ENCODE results near the gene PAIP1.
"Not testable (repeated sequence)": the region's sequence is repeated elsewhere in the genome, so short reads cannot be mapped to it uniquely, and the experiment has no call there.

PAIP1 gene, protein sequence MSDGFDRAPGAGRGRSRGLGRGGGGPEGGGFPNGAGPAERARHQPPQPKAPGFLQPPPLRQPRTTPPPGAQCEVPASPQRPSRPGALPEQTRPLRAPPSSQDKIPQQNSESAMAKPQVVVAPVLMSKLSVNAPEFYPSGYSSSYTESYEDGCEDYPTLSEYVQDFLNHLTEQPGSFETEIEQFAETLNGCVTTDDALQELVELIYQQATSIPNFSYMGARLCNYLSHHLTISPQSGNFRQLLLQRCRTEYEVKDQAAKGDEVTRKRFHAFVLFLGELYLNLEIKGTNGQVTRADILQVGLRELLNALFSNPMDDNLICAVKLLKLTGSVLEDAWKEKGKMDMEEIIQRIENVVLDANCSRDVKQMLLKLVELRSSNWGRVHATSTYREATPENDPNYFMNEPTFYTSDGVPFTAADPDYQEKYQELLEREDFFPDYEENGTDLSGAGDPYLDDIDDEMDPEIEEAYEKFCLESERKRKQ

DNA sequence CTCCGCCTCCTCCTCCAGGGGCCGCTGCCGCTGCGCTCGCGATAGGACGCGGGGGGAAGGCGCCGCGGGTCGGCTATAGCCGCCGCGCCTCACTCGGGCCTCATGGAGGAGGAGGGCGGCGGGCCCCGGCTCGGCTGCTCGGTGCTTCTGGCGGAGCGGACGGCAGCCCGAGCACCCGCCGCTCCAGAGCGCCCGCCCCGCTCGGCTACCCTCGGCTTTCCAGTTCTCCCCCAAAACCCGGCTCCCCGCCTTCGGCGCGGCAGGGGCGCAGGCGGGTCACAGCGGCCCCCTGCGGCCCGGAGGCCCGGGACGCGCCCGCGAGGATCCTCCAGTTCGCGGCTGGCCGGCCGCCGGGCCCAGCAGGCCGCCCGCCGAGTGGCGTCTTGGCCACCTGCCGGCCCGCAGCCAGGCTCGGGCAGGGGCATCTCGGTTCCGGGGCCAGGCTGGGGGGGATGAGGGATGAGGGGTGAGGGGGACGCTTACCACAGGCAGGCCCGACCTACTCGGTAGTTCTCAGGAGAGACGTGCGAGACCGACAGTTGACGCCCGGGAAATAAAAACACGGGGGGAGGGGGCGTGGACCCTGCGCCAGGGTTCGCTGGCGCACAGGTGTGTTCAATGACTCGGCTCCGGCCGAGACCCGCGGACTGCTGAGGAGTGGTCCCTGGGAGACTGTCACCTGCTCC is at the start of gene PAIP1:
Gene PAIP1, minus strand, starts transcription at position 221 of the 686 bp plus-strand sequence. CDS start 231 bp downstream, outside the sequence.
- peak in 13 of 14 donors; percentile 20 to 90 (median 80) for DNase-seq

- DNase-seq: no peak
Measured at GRCh38 chr5:43606351-43606750, 49.5 kb upstream of the PAIP1 start.

- DNase-seq: no peak
Measured at GRCh38 chr5:43604699-43605098, 47.8 kb upstream of the PAIP1 start.

DNA sequence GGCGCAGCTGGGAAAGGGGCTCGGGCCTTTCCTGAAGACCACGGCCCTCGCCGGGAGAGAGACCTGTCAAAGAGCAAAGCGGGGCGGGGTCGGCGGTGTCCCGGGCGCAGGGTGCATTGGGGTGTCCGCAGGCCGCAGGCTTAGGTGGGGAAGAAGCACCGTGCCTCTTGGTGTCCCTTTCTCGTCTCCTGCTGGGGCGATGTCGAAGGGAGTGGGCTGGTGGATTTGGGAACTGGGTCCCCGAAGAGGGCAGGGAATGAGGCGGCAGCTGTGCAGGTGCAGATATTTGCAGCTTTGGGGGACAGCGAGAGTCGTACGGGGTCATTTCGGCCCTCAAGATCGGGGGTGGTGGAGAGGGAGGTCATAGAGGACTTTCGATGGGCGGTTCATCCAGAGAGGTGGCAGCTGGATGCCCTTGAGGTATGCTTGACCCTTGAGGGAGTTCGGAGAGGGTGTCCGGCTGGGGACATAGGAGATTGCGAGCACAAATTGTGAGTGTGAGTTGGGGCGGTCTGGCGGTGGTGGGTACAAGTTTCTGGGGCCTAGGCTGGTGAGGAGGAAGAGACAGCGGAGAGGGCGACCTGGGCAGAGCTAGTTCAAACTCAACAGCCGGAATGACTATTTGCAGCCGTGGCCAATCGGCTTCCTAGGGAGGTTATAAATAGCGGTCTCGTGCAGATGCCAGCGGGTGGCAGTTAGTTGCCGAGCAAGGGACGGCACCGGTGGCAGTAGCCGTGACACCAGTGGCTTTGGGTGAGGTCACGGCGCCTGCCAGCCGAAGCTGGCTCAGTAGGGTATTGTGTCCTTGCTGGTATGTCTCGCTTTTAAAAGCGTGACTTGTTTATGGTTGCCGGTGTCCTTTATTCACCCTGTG is 46.7 kb upstream of the PAIP1 start:
- DNase-seq: peak in 13 of 14 donors; percentile 29 to 74 (median 51)

DNA sequence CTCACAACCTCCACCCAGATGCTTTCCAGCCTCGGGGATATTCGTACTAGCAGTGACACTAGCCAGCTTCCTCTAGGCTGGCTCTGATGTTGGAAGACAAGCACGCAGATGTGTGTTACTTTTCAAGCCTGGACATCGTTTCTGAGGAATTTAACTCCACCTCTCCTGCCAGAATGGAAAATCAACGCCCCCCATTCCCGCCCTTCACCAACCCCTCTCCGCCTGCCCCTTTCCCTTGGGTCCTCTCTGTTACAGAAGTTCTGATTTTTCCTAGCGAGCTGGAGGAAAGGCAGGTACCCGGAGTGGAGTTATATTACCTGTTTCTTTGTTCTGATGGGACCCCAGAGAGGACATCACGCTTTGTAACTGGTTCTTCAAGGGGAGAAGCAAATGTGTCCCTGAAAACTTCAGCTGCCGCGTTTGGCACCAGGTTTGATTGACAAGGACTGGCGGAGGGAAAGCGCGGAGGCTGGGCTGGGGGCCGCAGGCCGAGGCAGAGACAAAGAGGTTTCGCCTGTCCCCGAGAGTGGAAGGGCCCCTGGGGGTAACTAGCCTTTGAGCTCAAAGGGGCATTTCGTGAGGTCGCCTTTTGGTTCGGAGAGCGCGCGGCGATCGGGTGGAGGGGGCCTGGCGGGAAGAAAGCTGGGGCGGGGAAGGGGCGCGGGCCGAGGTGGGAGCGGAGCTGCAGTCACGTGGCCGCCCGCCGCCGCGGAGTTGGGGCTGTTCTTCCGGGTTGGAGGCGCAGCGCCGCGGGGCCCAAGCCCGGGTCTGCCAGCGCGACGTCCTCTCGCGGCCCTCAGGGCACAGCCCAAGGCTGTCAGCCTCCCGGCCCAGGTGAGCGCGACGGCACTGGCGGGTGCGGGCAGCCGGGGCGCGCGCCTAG is 45.8 kb upstream of the PAIP1 start, which contains the start of gene NNT:
Gene NNT, plus strand, starts transcription at position 720 of the 883 bp plus-strand sequence. CDS start 6,016 bp downstream, outside the sequence.
- peak in 13 of 14 donors; percentile 30 to 82 (median 72) for DNase-seq

GRCh38 chr5:43601454-43602260 is 44.8 kb upstream of the PAIP1 start:
- DNase-seq: no peak

- DNase-seq: not testable (repeated sequence)
Measured at GRCh38 chr5:43598927-43599326, 42.0 kb upstream of the PAIP1 start.

- no peak for DNase-seq
Measured at GRCh38 chr5:43592363-43592762, 35.5 kb upstream of the PAIP1 start.

GRCh38 chr5:43590700-43591099 is 33.8 kb upstream of the PAIP1 start:
- DNase-seq: no peak

DNA sequence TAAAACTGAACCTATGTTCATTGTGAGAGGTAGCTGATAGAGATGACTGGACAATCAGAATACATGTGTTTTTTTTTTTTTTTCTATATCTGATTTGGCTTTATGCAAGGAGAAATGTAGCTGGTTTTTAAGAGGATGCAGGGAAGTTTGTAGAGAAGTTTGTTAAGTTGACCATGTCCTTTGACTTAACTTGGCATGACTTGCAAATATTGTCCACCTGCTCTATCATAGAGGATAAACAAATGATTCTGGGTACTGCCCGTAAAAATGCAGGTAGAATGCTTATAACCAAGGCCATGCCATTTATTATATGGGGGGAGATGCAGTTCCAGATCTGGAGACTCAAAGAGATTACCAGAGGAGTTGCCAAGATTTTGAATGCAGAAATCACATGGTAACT is 32.4 kb upstream of the PAIP1 start:
- DNase-seq: no peak

- no peak for DNase-seq
Measured at GRCh38 chr5:43588842-43589241, 32.0 kb upstream of the PAIP1 start.

DNA sequence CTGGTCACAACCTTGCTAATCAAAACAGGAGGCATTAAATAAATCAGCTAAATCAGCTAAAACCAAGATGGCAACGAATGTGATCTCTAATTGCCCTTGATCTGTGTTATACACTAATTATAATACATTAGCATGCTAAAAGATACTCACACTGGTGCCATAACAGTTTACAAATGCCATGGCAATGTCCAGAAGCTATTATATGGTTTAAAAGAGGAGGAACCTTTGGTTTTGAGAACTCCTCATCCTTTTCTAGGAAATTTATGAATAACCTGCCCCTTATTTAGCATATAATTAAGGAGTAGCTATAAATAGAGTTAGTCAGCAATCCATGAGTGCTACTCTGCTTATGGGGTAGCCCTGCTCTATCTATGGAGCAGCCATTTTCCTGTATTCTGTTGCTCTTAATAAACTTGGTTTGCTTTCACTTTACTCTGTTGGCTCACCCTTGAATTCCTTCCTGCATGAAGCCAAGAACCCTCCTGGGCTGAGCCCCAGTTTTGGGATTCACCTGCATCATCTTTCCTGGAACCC is 27.4 kb upstream of the PAIP1 start:
- DNase-seq: no peak

DNA sequence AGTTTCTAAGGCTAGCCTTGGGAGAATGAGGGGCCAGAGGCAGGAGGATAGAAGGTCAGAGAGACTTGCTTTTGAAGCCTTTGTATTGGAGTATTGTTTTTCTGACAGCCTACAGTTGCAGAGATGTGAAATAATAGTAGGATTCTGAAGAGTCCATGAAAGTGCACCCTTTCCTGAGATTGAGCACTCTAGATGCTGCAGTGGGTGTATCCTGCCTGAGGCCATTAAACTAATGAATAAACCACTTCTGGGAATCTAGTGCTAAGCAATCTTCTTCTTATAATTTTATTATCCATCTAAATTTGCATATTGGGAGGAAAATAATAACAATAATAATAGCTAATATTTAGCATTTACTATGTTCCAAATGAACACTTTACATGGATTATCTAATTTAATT is 26.8 kb upstream of the PAIP1 start:
- no peak for DNase-seq

DNA sequence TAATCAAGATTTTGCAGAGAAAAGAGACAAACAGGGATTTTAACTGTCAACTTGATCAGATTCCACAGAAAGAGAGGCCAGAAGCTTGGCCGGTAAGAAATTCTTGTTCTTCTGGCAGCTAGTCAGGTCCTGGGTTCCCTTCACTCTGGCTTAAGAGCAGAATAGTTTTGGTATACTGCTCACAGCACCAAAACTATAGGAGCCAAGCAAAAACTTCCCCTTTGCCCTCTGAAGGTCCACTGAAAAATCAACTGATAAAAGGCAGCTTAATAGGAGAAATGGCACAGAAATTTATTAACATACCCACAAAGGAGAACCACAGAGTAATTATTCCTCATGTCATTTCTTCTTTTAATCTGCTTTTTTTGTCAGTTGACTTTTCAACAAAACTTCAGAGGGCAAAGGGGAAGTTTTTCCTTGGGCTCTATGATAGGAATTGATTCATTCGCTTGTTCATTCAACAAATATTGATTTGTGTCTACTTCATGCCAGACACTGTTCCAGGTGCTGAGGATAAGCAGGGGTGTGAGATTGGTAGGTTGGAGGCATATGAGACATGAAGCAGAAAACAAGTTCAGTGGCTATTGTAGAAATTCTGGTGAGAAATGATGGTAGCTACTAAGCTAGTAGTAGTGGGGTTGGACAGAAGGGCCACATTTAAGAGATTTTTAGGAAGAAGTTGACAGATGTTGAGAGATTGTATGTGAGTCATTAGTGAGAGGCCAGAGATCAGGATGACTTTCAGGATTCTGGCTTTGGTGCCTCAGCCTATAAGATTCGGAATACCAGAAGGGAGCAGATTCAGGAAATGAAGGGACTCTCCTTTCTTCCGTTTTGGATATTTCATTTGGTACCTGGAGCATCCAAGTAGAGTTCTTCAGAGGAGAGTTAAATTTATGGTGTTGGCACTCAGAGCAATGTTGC is 25.5 kb upstream of the PAIP1 start:
- DNase-seq: no peak

- DNase-seq: no peak
Measured at GRCh38 chr5:43581398-43581797, 24.5 kb upstream of the PAIP1 start.

GRCh38 chr5:43580402-43581210 is 23.7 kb upstream of the PAIP1 start:
- not testable (repeated sequence) for DNase-seq

GRCh38 chr5:43573058-43573457 is 16.2 kb upstream of the PAIP1 start:
- no peak for DNase-seq

DNA sequence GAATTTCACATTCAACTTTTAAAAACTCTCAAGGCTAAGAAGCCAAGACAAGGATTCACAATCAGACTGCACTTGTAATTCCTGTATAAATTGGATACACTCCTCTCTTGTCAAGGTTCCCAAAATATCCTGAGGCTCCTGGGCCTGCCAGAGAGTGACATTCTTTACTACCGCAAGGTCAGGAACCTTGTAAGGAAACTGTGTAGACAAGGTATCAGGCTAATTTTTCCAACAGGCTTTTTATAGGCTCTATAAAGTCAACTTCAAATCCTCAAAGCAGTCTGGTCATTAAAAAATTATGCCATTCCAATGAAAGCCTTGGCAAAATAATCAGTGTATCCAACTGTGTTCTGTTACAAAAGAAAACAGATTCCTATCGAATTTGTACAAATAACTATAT is 15.5 kb upstream of the PAIP1 start:
- no peak for DNase-seq

Measured in C1 segment of cervical spinal cord (tissue), 14 donors.